ENCODE measurements around the gene PANK1.

Gene PANK1

GRCh38 chr10:89589101-89589720 lies 55.8 kb downstream of the PANK1 start:
- DNase-seq (no peak), ATAC-seq (replicated peaks) (no peak)
- H3K4me1 Mint-ChIP-seq, result peaks cover 0 to 5% of the 10 kb centered on the region in 2 donors
- no peaks in the 10 kb centered on the region for H3K9me3 Mint-ChIP-seq
- H3K36me3 Mint-ChIP-seq, result peaks cover 8 to 13% of the 10 kb centered on the region in 2 donors
- no peak overlapping the region for H3K4me3 Mint-ChIP-seq
- H3K27ac Mint-ChIP-seq, result no peak overlapping the region
- no peaks in the 10 kb centered on the region for H3K27me3 Mint-ChIP-seq

GRCh38 chr10:89588671-89589070 lies 56.4 kb downstream of the PANK1 start:
- no peak overlapping the region for H3K27ac Mint-ChIP-seq
- no peak overlapping the region for H3K4me3 Mint-ChIP-seq
- H3K27me3 Mint-ChIP-seq, result no peaks in the 10 kb centered on the region
- H3K36me3 Mint-ChIP-seq, result peaks cover 7 to 11% of the 10 kb centered on the region in 2 donors
- peaks cover 0 to 5% of the 10 kb centered on the region in 2 donors for H3K4me1 Mint-ChIP-seq
- ATAC-seq (replicated peaks), result no peak
- no peak for DNase-seq
- no peaks in the 10 kb centered on the region for H3K9me3 Mint-ChIP-seq

GRCh38 chr10:89582022-89582421 lies 63.0 kb downstream of the PANK1 start:
- ATAC-seq (replicated peaks), result no peak
- H3K4me1 Mint-ChIP-seq, result peaks cover 0 to 6% of the 10 kb centered on the region in 2 donors
- H3K36me3 Mint-ChIP-seq, result no peaks in the 10 kb centered on the region
- H3K9me3 Mint-ChIP-seq, result no peaks in the 10 kb centered on the region
- H3K4me3 Mint-ChIP-seq, result no peak overlapping the region
- no peak overlapping the region for H3K27ac Mint-ChIP-seq
- DNase-seq, result no peak
- H3K27me3 Mint-ChIP-seq, result no peaks in the 10 kb centered on the region

- peaks cover 0 to 6% of the 10 kb centered on the region in 2 donors for H3K4me1 Mint-ChIP-seq
- no peak overlapping the region for H3K4me3 Mint-ChIP-seq
- H3K36me3 Mint-ChIP-seq, result no peaks in the 10 kb centered on the region
- H3K27ac Mint-ChIP-seq, result no peak overlapping the region
- H3K9me3 Mint-ChIP-seq, result no peaks in the 10 kb centered on the region
- ATAC-seq (replicated peaks) (no peak), DNase-seq (no peak)
- no peaks in the 10 kb centered on the region for H3K27me3 Mint-ChIP-seq
Measured at GRCh38 chr10:89580243-89580642, 64.8 kb downstream of the PANK1 start.

GRCh38 chr10:89576696-89577095 lies 68.3 kb downstream of the PANK1 start:
- ATAC-seq (replicated peaks) (no peak), DNase-seq (no peak)
- no peaks in the 10 kb centered on the region for H3K9me3 Mint-ChIP-seq
- H3K4me1 Mint-ChIP-seq, result peaks cover 0 to 6% of the 10 kb centered on the region in 2 donors
- H3K36me3 Mint-ChIP-seq, result no peaks in the 10 kb centered on the region
- no peak overlapping the region for H3K27ac Mint-ChIP-seq
- H3K4me3 Mint-ChIP-seq, result no peak overlapping the region
- no peaks in the 10 kb centered on the region for H3K27me3 Mint-ChIP-seq

- no peak overlapping the region for H3K4me3 Mint-ChIP-seq
- no peaks in the 10 kb centered on the region for H3K27me3 Mint-ChIP-seq
- no peaks in the 10 kb centered on the region for H3K36me3 Mint-ChIP-seq
- no peak overlapping the region for H3K27ac Mint-ChIP-seq
- H3K4me1 Mint-ChIP-seq, result peaks cover 0 to 6% of the 10 kb centered on the region in 2 donors
- no peak for ATAC-seq (replicated peaks)
- no peaks in the 10 kb centered on the region for H3K9me3 Mint-ChIP-seq
- no peak for DNase-seq
Measured at GRCh38 chr10:89576022-89576421, 69.0 kb downstream of the PANK1 start.

- no peak overlapping the region for H3K27ac Mint-ChIP-seq
- DNase-seq (no peak), ATAC-seq (replicated peaks) (no peak)
- no peak overlapping the region for H3K4me3 Mint-ChIP-seq
- no peaks in the 10 kb centered on the region for H3K9me3 Mint-ChIP-seq
- H3K36me3 Mint-ChIP-seq, result no peaks in the 10 kb centered on the region
- H3K27me3 Mint-ChIP-seq, result no peaks in the 10 kb centered on the region
- H3K4me1 Mint-ChIP-seq, result no peaks in the 10 kb centered on the region
Measured at GRCh38 chr10:89575031-89575430, 70.0 kb downstream of the PANK1 start.

- H3K4me3 Mint-ChIP-seq, result no peak overlapping the region
- H3K36me3 Mint-ChIP-seq, result no peaks in the 10 kb centered on the region
- H3K4me1 Mint-ChIP-seq, result no peaks in the 10 kb centered on the region
- no peaks in the 10 kb centered on the region for H3K9me3 Mint-ChIP-seq
- no peaks in the 10 kb centered on the region for H3K27me3 Mint-ChIP-seq
- DNase-seq (no peak), ATAC-seq (replicated peaks) (no peak)
- H3K27ac Mint-ChIP-seq, result no peak overlapping the region
Measured at GRCh38 chr10:89574368-89574767, 70.7 kb downstream of the PANK1 start.

GRCh38 chr10:89567576-89568245 lies 77.3 kb downstream of the PANK1 start:
- Mint-ChIP-seq H3K27ac (no peak overlapping the region), H3K4me3 (no peak overlapping the region), H3K4me1 (peaks cover 0 to 1% of the 10 kb centered on the region in 2 donors), H3K9me3 (no peaks in the 10 kb centered on the region), H3K27me3 (peaks cover 11% of the 10 kb centered on the region in 2 donors), H3K36me3 (no peaks in the 10 kb centered on the region)
- ATAC-seq (replicated peaks) (no peak), DNase-seq (no peak)

- Mint-ChIP-seq H3K4me1 (peaks cover 0 to 1% of the 10 kb centered on the region in 2 donors), H3K4me3 (no peak overlapping the region), H3K27me3 (peaks cover 11% of the 10 kb centered on the region in 2 donors), H3K36me3 (no peaks in the 10 kb centered on the region), H3K9me3 (no peaks in the 10 kb centered on the region), H3K27ac (no peak overlapping the region)
- DNase-seq (no peak), ATAC-seq (replicated peaks) (no peak)
Measured at GRCh38 chr10:89566992-89567391, 78.0 kb downstream of the PANK1 start.

GRCh38 chr10:89566095-89566950 lies 78.7 kb downstream of the PANK1 start:
- ATAC-seq (replicated peaks) (no peak), DNase-seq (no peak)
- Mint-ChIP-seq H3K27me3 (peaks cover 11 to 12% of the 10 kb centered on the region in 2 donors), H3K36me3 (no peaks in the 10 kb centered on the region), H3K9me3 (no peaks in the 10 kb centered on the region), H3K4me1 (peaks cover 0 to 1% of the 10 kb centered on the region in 2 donors), H3K27ac (no peak overlapping the region), H3K4me3 (no peak overlapping the region)

GRCh38 chr10:89565180-89565579 lies 79.9 kb downstream of the PANK1 start:
- H3K36me3 Mint-ChIP-seq, result no peaks in the 10 kb centered on the region
- H3K27me3 Mint-ChIP-seq, result peaks cover 11 to 16% of the 10 kb centered on the region in 2 donors
- H3K9me3 Mint-ChIP-seq, result no peaks in the 10 kb centered on the region
- H3K4me3 Mint-ChIP-seq, result no peak overlapping the region
- ATAC-seq (replicated peaks) (no peak), DNase-seq (no peak)
- H3K27ac Mint-ChIP-seq, result no peak overlapping the region
- H3K4me1 Mint-ChIP-seq, result peaks cover 0 to 1% of the 10 kb centered on the region in 2 donors

GRCh38 chr10:89563861-89564478 lies 81.1 kb downstream of the PANK1 start:
- no peak for DNase-seq
- Mint-ChIP-seq H3K4me3 (no peak overlapping the region), H3K36me3 (no peaks in the 10 kb centered on the region), H3K9me3 (no peaks in the 10 kb centered on the region), H3K27me3 (peaks cover 11 to 19% of the 10 kb centered on the region in 2 donors), H3K4me1 (peaks cover 0 to 1% of the 10 kb centered on the region in 2 donors), H3K27ac (no peak overlapping the region)
- peak; percentile 54 to 69 for ATAC-seq (replicated peaks)

- Mint-ChIP-seq H3K4me3 (no peak overlapping the region), H3K36me3 (no peaks in the 10 kb centered on the region), H3K27ac (no peak overlapping the region), H3K27me3 (peaks cover 11 to 23% of the 10 kb centered on the region in 2 donors), H3K9me3 (no peaks in the 10 kb centered on the region), H3K4me1 (peaks cover 0 to 1% of the 10 kb centered on the region in 2 donors)
- ATAC-seq (replicated peaks), result no peak
- no peak for DNase-seq
Measured at GRCh38 chr10:89563311-89563710, 81.7 kb downstream of the PANK1 start.

Data from stimulated activated naive B cell treated with anti-CD40 and anti-IgM and Interleukin-4, amounts not matched to agents 10 μg/mL and 1 μg/mL and 100 μg/mL, for 72 hours (primary cell).